ENCODE results near the gene AK2.

The AK2 gene

GRCh38 chr1:33036526-33037503 is at the start of gene AK2:
Gene AK2, minus strand, starts transcription at chr1:33036883. Its CDS starts 55 bp downstream, at chr1:33036828.
- Histone ChIP-seq H3K27ac (ENCODE audit: low read depth, low read length) (peak within 1 kb of the TSS; percentile 71), H3K4me3 (ENCODE audit: low read depth in 1 of 2, low read length in 2 of 2) (peak within 1 kb of the TSS; percentile 84 to 99), H3K9me3 (ENCODE audit: low read length) (no peaks in the 10 kb centered on the region), H3K36me3 (ENCODE audit: insufficient read depth, low read length) (peaks cover 5% of the 10 kb centered on the region), H3K9ac (ENCODE audit: low read length) (peak within 1 kb of the TSS; percentile 58), H3K27me3 (ENCODE audit: control insufficient read depth in 1 of 2, insufficient read depth in 2 of 2, low read length in 2 of 2) (no peaks in the 10 kb centered on the region), H3K4me1 (ENCODE audit: insufficient read depth, low read length) (peaks cover 21% of the 10 kb centered on the region)

- Histone ChIP-seq H3K36me3 (ENCODE audit: insufficient read depth, low read length) (no peaks in the 10 kb centered on the region), H3K9ac (ENCODE audit: low read length) (no peak overlapping the region), H3K4me3 (ENCODE audit: low read depth in 1 of 2, low read length in 2 of 2) (no peak overlapping the region), H3K4me1 (ENCODE audit: insufficient read depth, low read length) (peaks cover 10% of the 10 kb centered on the region), H3K9me3 (ENCODE audit: low read length) (no peaks in the 10 kb centered on the region), H3K27me3 (ENCODE audit: control insufficient read depth in 1 of 2, insufficient read depth in 2 of 2, low read length in 2 of 2) (no peaks in the 10 kb centered on the region), H3K27ac (ENCODE audit: low read depth, low read length) (no peak overlapping the region)
Observed at GRCh38 chr1:33086384-33086850, 49.7 kb upstream of the AK2 start.

GRCh38 chr1:33085332-33085731 is 48.6 kb upstream of the AK2 start:
- Histone ChIP-seq H3K27me3 (ENCODE audit: control insufficient read depth in 1 of 2, insufficient read depth in 2 of 2, low read length in 2 of 2) (no peaks in the 10 kb centered on the region), H3K9ac (ENCODE audit: low read length) (no peak overlapping the region)

GRCh38 chr1:33082575-33083108 is 46.0 kb upstream of the AK2 start:
- H3K27me3 ChIP-seq (ENCODE audit: control insufficient read depth in 1 of 2, insufficient read depth in 2 of 2, low read length in 2 of 2): no peaks in the 10 kb centered on the region

More at GRCh38 chr1:33085332-33085731, 48.6 kb upstream of the AK2 start:
- H3K4me3 ChIP-seq (ENCODE audit: low read depth in 1 of 2, low read length in 2 of 2): no peak overlapping the region
- no peaks in the 10 kb centered on the region for H3K36me3 ChIP-seq (ENCODE audit: insufficient read depth, low read length)
- peaks cover 14% of the 10 kb centered on the region for H3K4me1 ChIP-seq (ENCODE audit: insufficient read depth, low read length)
- H3K9me3 ChIP-seq (ENCODE audit: low read length): no peaks in the 10 kb centered on the region
- no peak overlapping the region for H3K27ac ChIP-seq (ENCODE audit: low read depth, low read length)

GRCh38 chr1:33081554-33082305 is 45.0 kb upstream of the AK2 start:
- H3K9ac ChIP-seq (ENCODE audit: low read length): peak overlapping the region; percentile 14
- H3K9me3 ChIP-seq (ENCODE audit: low read length): no peaks in the 10 kb centered on the region
- H3K36me3 ChIP-seq (ENCODE audit: insufficient read depth, low read length): no peaks in the 10 kb centered on the region
- peaks cover 16% of the 10 kb centered on the region for H3K4me1 ChIP-seq (ENCODE audit: insufficient read depth, low read length)
- no peaks in the 10 kb centered on the region for H3K27me3 ChIP-seq (ENCODE audit: control insufficient read depth in 1 of 2, insufficient read depth in 2 of 2, low read length in 2 of 2)
- H3K4me3 ChIP-seq (ENCODE audit: low read depth in 1 of 2, low read length in 2 of 2): peak overlapping the region; percentile 70 to 76
- peak overlapping the region; percentile 49 for H3K27ac ChIP-seq (ENCODE audit: low read depth, low read length)

More at GRCh38 chr1:33082575-33083108, 46.0 kb upstream of the AK2 start:
- Histone ChIP-seq H3K4me3 (ENCODE audit: low read depth in 1 of 2, low read length in 2 of 2) (no peak overlapping the region), H3K4me1 (ENCODE audit: insufficient read depth, low read length) (peaks cover 16% of the 10 kb centered on the region), H3K27ac (ENCODE audit: low read depth, low read length) (no peak overlapping the region), H3K9ac (ENCODE audit: low read length) (no peak overlapping the region), H3K9me3 (ENCODE audit: low read length) (no peaks in the 10 kb centered on the region), H3K36me3 (ENCODE audit: insufficient read depth, low read length) (no peaks in the 10 kb centered on the region)

- no peaks in the 10 kb centered on the region for H3K36me3 ChIP-seq (ENCODE audit: insufficient read depth, low read length)
- peak within 1 kb of the TSS; percentile 49 for H3K27ac ChIP-seq (ENCODE audit: low read depth, low read length)
- H3K4me1 ChIP-seq (ENCODE audit: insufficient read depth, low read length): peaks cover 16% of the 10 kb centered on the region
- H3K27me3 ChIP-seq (ENCODE audit: control insufficient read depth in 1 of 2, insufficient read depth in 2 of 2, low read length in 2 of 2): no peaks in the 10 kb centered on the region
- H3K9ac ChIP-seq (ENCODE audit: low read length): peak within 1 kb of the TSS; percentile 14
- H3K9me3 ChIP-seq (ENCODE audit: low read length): no peaks in the 10 kb centered on the region
- H3K4me3 ChIP-seq (ENCODE audit: low read depth in 1 of 2, low read length in 2 of 2): peak within 1 kb of the TSS; percentile 70 to 76
Observed at GRCh38 chr1:33080885-33081553, 44.3 kb upstream of the AK2 start, which contains the start of gene AZIN2. Gene AZIN2, plus strand, starts transcription at chr1:33081153. Its CDS starts 1,097 bp downstream, at chr1:33082250.

- H3K4me3 ChIP-seq (ENCODE audit: low read depth in 1 of 2, low read length in 2 of 2): peak overlapping the region; percentile 70 to 76
- no peak overlapping the region for H3K27ac ChIP-seq (ENCODE audit: low read depth, low read length)
- no peaks in the 10 kb centered on the region for H3K36me3 ChIP-seq (ENCODE audit: insufficient read depth, low read length)
- no peaks in the 10 kb centered on the region for H3K27me3 ChIP-seq (ENCODE audit: control insufficient read depth in 1 of 2, insufficient read depth in 2 of 2, low read length in 2 of 2)
- peaks cover 16% of the 10 kb centered on the region for H3K4me1 ChIP-seq (ENCODE audit: insufficient read depth, low read length)
- H3K9ac ChIP-seq (ENCODE audit: low read length): no peak overlapping the region
- H3K9me3 ChIP-seq (ENCODE audit: low read length): no peaks in the 10 kb centered on the region
Observed at GRCh38 chr1:33080373-33080772, 43.7 kb upstream of the AK2 start.

- H3K9ac ChIP-seq (ENCODE audit: low read length): no peak overlapping the region
- H3K4me1 ChIP-seq (ENCODE audit: insufficient read depth, low read length): peaks cover 16% of the 10 kb centered on the region
- H3K4me3 ChIP-seq (ENCODE audit: low read depth in 1 of 2, low read length in 2 of 2): no peak overlapping the region
- no peaks in the 10 kb centered on the region for H3K36me3 ChIP-seq (ENCODE audit: insufficient read depth, low read length)
- H3K27me3 ChIP-seq (ENCODE audit: control insufficient read depth in 1 of 2, insufficient read depth in 2 of 2, low read length in 2 of 2): no peaks in the 10 kb centered on the region
- no peak overlapping the region for H3K27ac ChIP-seq (ENCODE audit: low read depth, low read length)
- H3K9me3 ChIP-seq (ENCODE audit: low read length): no peaks in the 10 kb centered on the region
Observed at GRCh38 chr1:33078030-33078591, 41.4 kb upstream of the AK2 start.

- no peaks in the 10 kb centered on the region for H3K4me1 ChIP-seq (ENCODE audit: insufficient read depth, low read length)
- H3K27me3 ChIP-seq (ENCODE audit: control insufficient read depth in 1 of 2, insufficient read depth in 2 of 2, low read length in 2 of 2): no peaks in the 10 kb centered on the region
- no peak overlapping the region for H3K4me3 ChIP-seq (ENCODE audit: low read depth in 1 of 2, low read length in 2 of 2)
- H3K36me3 ChIP-seq (ENCODE audit: insufficient read depth, low read length): no peaks in the 10 kb centered on the region
- no peak overlapping the region for H3K9ac ChIP-seq (ENCODE audit: low read length)
- H3K27ac ChIP-seq (ENCODE audit: low read depth, low read length): no peak overlapping the region
- no peaks in the 10 kb centered on the region for H3K9me3 ChIP-seq (ENCODE audit: low read length)
Observed at GRCh38 chr1:33074193-33074945, 37.7 kb upstream of the AK2 start.

- Histone ChIP-seq H3K36me3 (ENCODE audit: insufficient read depth, low read length) (no peaks in the 10 kb centered on the region), H3K27ac (ENCODE audit: low read depth, low read length) (no peak overlapping the region), H3K9ac (ENCODE audit: low read length) (no peak overlapping the region), H3K27me3 (ENCODE audit: control insufficient read depth in 1 of 2, insufficient read depth in 2 of 2, low read length in 2 of 2) (no peaks in the 10 kb centered on the region), H3K4me1 (ENCODE audit: insufficient read depth, low read length) (no peaks in the 10 kb centered on the region), H3K9me3 (ENCODE audit: low read length) (no peaks in the 10 kb centered on the region), H3K4me3 (ENCODE audit: low read depth in 1 of 2, low read length in 2 of 2) (no peak overlapping the region)
Observed at GRCh38 chr1:33072707-33073106, 36.0 kb upstream of the AK2 start.
